HepG2 (cell line): Measurements from ENCODE around the gene PALM3. TPM values are rescaled to one million over a fixed set of nuclear protein-coding genes. Genes with fewer than 3 reads are reported as not detected.

ENCODE experiments used
- CREM ChIP-seq, 2 experiments: sonication (generic) in 1 of 2; formaldehyde crosslinking in 1 of 2; IDR thresholded peaks; 2 replicates each; pipeline versions ENCODE4 v1.4.0 to v1.6.1; 2016 to 2020; ENCODE audit warnings: antibody characterized with exemption in 1 of 2, mild to moderate bottlenecking in 1 of 2, missing genetic modification reagents in 1 of 2
- EHMT2 ChIP-seq: fragments of 200-600 bp; sonication (generic); IDR thresholded peaks from 2 replicates; pipeline ENCODE4 v1.7.0; 2017; ENCODE audit warnings: antibody characterized with exemption, low read depth, low read length, borderline replicate concordance
- HIC2 ChIP-seq: sonication (generic); formaldehyde crosslinking; IDR thresholded peaks from 2 replicates; pipeline ENCODE4 v1.9.0; 2022; ENCODE audit warnings: low read depth, missing genetic modification reagents
- HNF1B ChIP-seq: sonication (generic); formaldehyde crosslinking; IDR thresholded peaks from 2 replicates; pipeline ENCODE4 v1.5.1; 2020; ENCODE audit warnings: mild to moderate bottlenecking, moderate library complexity, missing genetic modification reagents
- HNF4G ChIP-seq, 2 experiments: sonication (generic) in 1 of 2; formaldehyde crosslinking in 1 of 2; IDR thresholded peaks; 2 replicates each; pipeline versions ENCODE4 v1.4.0 to v1.6.1; 2011 to 2020; ENCODE audit warnings: borderline replicate concordance in 2 of 2, low read depth in 2 of 2, mild to moderate bottlenecking in 2 of 2, low read length in 1 of 2, missing genetic modification reagents in 1 of 2, moderate library complexity in 1 of 2
- KDM4B ChIP-seq: sonication (generic); formaldehyde crosslinking; IDR thresholded peaks from 2 replicates; pipeline ENCODE4 v1.4.0; 2020; ENCODE audit warnings: missing genetic modification reagents
- MAFG ChIP-seq: sonication (generic); formaldehyde crosslinking; IDR thresholded peaks from 2 replicates; pipeline ENCODE4 v1.5.1; 2020; ENCODE audit warnings: mild to moderate bottlenecking, missing genetic modification reagents
- MIXL1 ChIP-seq: IDR thresholded peaks from 2 replicates; pipeline ENCODE4 v1.6.1; 2016
- PAF1 ChIP-seq: IDR thresholded peaks from 2 replicates; pipeline ENCODE4 v1.6.1; 2016; ENCODE audit warnings: missing genetic modification reagents, missing compliant biosample characterization
- POLR2A ChIP-seq, 2 experiments: IDR thresholded peaks; 2 replicates each; pipeline ENCODE4 v1.6.1; 2011; ENCODE audit warnings: low read depth in 2 of 2, low read length in 2 of 2, mild to moderate bottlenecking in 1 of 2, moderate library complexity in 1 of 2; ENCODE audit not compliant: insufficient read depth in 1 of 2
- SKIL ChIP-seq: sonication (generic); formaldehyde crosslinking; IDR thresholded peaks from 2 replicates; pipeline ENCODE4 v1.8.0; 2022; ENCODE audit warnings: missing genetic modification reagents, mild to moderate bottlenecking, moderate library complexity, borderline replicate concordance
- SRSF9 ChIP-seq: fragments of 200-400 bp; formaldehyde crosslinking; IDR thresholded peaks from 2 replicates; pipeline ENCODE4 v1.6.1; 2018; ENCODE audit warnings: borderline replicate concordance, mild to moderate bottlenecking, low read depth, low read length; ENCODE audit not compliant: insufficient read depth, poor library complexity, severe bottlenecking
- TBX3 ChIP-seq: fragments of 450-650 bp; IDR thresholded peaks from 2 replicates; pipeline ENCODE4 v1.6.1; 2017; ENCODE audit warnings: antibody characterized with exemption, mild to moderate bottlenecking, inconsistent platforms, borderline replicate concordance
- ZBTB33 ChIP-seq: sonication (generic); formaldehyde crosslinking; IDR thresholded peaks from 2 replicates; pipeline ENCODE4 v1.4.0; 2020; ENCODE audit warnings: missing genetic modification reagents
- ZNF121 ChIP-seq: sonication (generic); formaldehyde crosslinking; IDR thresholded peaks from 2 replicates; pipeline ENCODE4 v1.5.0; 2020; ENCODE audit warnings: mild to moderate bottlenecking, missing genetic modification reagents
- ZNF44 ChIP-seq: sonication (generic); formaldehyde crosslinking; IDR thresholded peaks from 2 replicates; pipeline ENCODE4 v1.5.1; 2020; ENCODE audit warnings: mild to moderate bottlenecking, missing genetic modification reagents
- ZNF782 ChIP-seq: sonication (generic); formaldehyde crosslinking; IDR thresholded peaks from 2 replicates; pipeline ENCODE4 v1.4.0; 2020; ENCODE audit warnings: missing genetic modification reagents, mild to moderate bottlenecking, borderline replicate concordance
- polyA plus RNA-seq, 8 experiments: library from polyadenylated mRNA; depleted of rRNA in 3 of 8; stranded (reverse) in 7 of 8; unstranded in 1 of 8; fragments of >200 nt; fragmentation: Illumina TruSeq in 4 of 8; extraction: Trizol in 4 of 8; gene quantifications; 2 replicates each; pipeline versions ENCODE4 v1.2.1 to v1.2.3, GENCODE V29; 2011 to 2016; ENCODE audit warnings: low read depth in 4 of 8, missing spikeins in 1 of 8, mixed read lengths in 1 of 8; ENCODE audit not compliant: insufficient read depth in 1 of 8
- total RNA-seq, 5 experiments: library from RNA; depleted of rRNA; stranded (reverse); fragments of >200 nt; fragmentation: Illumina TruSeq; extraction: Trizol; gene quantifications; 2 replicates each; pipeline ENCODE4 v1.2.3, GENCODE V29; 2016; ENCODE audit warnings: low read depth in 1 of 5
- TF ChIP-seq, protein P1 (sequence below): sonication (generic); formaldehyde crosslinking; IDR thresholded peaks from 2 replicates; pipeline ENCODE4 v1.8.1; 2023; ENCODE audit warnings: mild to moderate bottlenecking, inconsistent platforms, moderate library complexity, missing genetic modification reagents, borderline replicate concordance

PALM3 gene
- total and polyA plus RNA-seq, 2 of the 13 experiments (the other 11 are each of a cell fraction or from before 2014, with no cell fraction given): 0.79 to 2.4 TPM

- TF ChIP-seq HIC2 (CRISPR knock-in tag) (0 out of 2 replicates have a peak, but pooled peaks have one; percentile 16), SRSF9 (no peak), HNF4G (IDR thresholded peaks at IDR 0.05; ENCODE audit: borderline replicate concordance, low read depth, low read length) (0 out of 2 replicates have a peak, but pooled peaks have one; percentile 12), HNF4G (CRISPR knock-in tag; IDR thresholded peaks at IDR 0.05; ENCODE audit: borderline replicate concordance, low read depth) (no peak), ZNF782 (CRISPR knock-in tag) (0 out of 2 replicates have a peak, but pooled peaks have one; percentile 18), TBX3 (no peak), HNF1B (CRISPR knock-in tag) (peak; percentile 68; the same call in 1 of the 2 replicates), MIXL1 (CRISPR knock-in tag) (peak; percentile 65), POLR2A (IDR thresholded peaks at IDR 0.05; ENCODE audit: insufficient read depth in 1 of 2, low read depth in 2 of 2, low read length in 2 of 2) (peak; percentile 82 to 87), ZNF44 (no peak), EHMT2 (no peak), PAF1 (CRISPR knock-in tag) (no peak), KDM4B (CRISPR knock-in tag) (0 out of 2 replicates have a peak, but pooled peaks have one; percentile 33), MAFG (CRISPR knock-in tag) (no peak), SKIL (CRISPR knock-in tag) (no peak), CREM (IDR thresholded peaks at IDR 0.05) (peak; percentile 99), CREM (CRISPR knock-in tag; IDR thresholded peaks at IDR 0.05) (no peak), ZBTB33 (CRISPR knock-in tag) (0 out of 2 replicates have a peak, but pooled peaks have one; percentile 14), ZNF121 (CRISPR knock-in tag) (no peak)
- TF ChIP-seq, protein P1, sequence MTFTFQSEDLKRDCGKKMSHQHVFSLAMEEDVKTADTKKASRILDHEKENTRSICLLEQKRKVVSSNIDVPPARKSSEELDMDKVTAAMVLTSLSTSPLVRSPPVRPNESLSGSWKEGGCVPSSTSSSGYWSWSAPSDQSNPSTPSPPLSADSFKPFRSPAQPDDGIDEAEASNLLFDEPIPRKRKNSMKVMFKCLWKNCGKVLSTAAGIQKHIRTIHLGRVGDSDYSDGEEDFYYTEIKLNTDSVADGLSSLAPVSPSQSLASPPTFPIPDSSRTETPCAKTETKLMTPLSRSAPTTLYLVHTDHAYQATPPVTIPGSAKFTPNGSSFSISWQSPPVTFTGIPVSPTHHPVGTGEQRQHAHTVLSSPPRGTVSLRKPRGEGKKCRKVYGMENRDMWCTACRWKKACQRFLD (CRISPR knock-in tag): no peak
Measured at GRCh38 chr19:14080887-14081796, 19.3 kb upstream of the PALM3 start (continued).
